ENCODE results near the gene CTNND1.

- TF ChIP-seq POLR2A (IDR thresholded peaks at IDR 0.05; ENCODE audit: low read depth, low read length) (no peak), POLR2AphosphoS5 (IDR thresholded peaks at IDR 0.05; ENCODE audit: low read depth, low read length) (no peak)
Observed at GRCh38 chr11:57751676-57752253, 9.8 kb upstream of the CTNND1 start, which contains the start of gene BTBD18.
